Sigmoid colon (tissue), 7 donors: ENCODE data around the gene MOSPD3. TPM values are rescaled to one million over a fixed set of nuclear protein-coding genes. Genes with fewer than 3 reads are reported as not detected.

Experiments
- DNase-seq: peaks from one replicate; pipeline ENCODE4 v3.0.0-alpha.2; 2019
- H3K27ac ChIP-seq, 4 donors: fragments of 200-600 bp; sonication (generic); one replicate each; pipeline ENCODE4 v1.5.1; 2016 to 2019; ENCODE audit warnings: mild to moderate bottlenecking in 1 of 4
- H3K27me3 ChIP-seq, 3 donors: fragments of 200-600 bp; sonication (generic); one replicate each; pipeline ENCODE4 v1.5.1; 2019; ENCODE audit warnings: mild to moderate bottlenecking in 1 of 3
- H3K36me3 ChIP-seq, 4 donors: fragments of 200-600 bp; sonication (generic); one replicate each; pipeline ENCODE4 v1.5.1; 2016 to 2019
- H3K4me1 ChIP-seq, 4 donors: fragments of 200-600 bp; sonication (generic); one replicate each; pipeline ENCODE4 v1.5.1; 2017 to 2019
- H3K4me3 ChIP-seq, 4 donors: fragments of 200-600 bp; sonication (generic); one replicate each; pipeline ENCODE4 v1.5.1; 2017 to 2019; ENCODE audit warnings: mild to moderate bottlenecking in 2 of 4, moderate library complexity in 1 of 4
- H3K9me3 ChIP-seq, 4 donors: fragments of 200-600 bp in 3 of 4; sonication (generic) in 3 of 4; one replicate each; pipeline versions ENCODE4 v1.5.1 to v1.6.1; 2013 to 2019
- CTCF ChIP-seq, 4 experiments: fragments of 450-650 bp in 3 of 4; fragments of 200-600 bp in 1 of 4; IDR thresholded peaks; one replicate each; pipeline ENCODE4 v1.5.1; 2016 to 2019; ENCODE audit warnings: antibody characterized with exemption in 4 of 4, mild to moderate bottlenecking in 3 of 4, moderate library complexity in 2 of 4
- EP300 ChIP-seq, 4 donors: sonication (generic); formaldehyde crosslinking; IDR thresholded peaks; one replicate each; pipeline ENCODE4 v1.6.1; 2017; ENCODE audit warnings: antibody characterized with exemption in 4 of 4
- POLR2A ChIP-seq, 2 donors: fragments of 450-650 bp; IDR thresholded peaks; one replicate each; pipeline ENCODE4 v1.6.1; 2016; ENCODE audit warnings: antibody characterized with exemption in 2 of 2, mild to moderate bottlenecking in 2 of 2, moderate library complexity in 2 of 2
- POLR2AphosphoS5 ChIP-seq, 4 donors: sonication (generic); formaldehyde crosslinking; IDR thresholded peaks; one replicate each; pipeline ENCODE4 v1.6.1; 2017; ENCODE audit warnings: antibody characterized with exemption in 4 of 4
- WGBS, 2 donors: extraction: QIAGEN DNeasy Blood & Tissue Kit; methylation state at CpG; one replicate each; pipeline ENCODE4 v1.1.7; 2013; 5-methylcytosine and 5-hydroxymethylcytosine counted together
- intact Hi-C: fragments of 100-400 bp; cut with DNase I; formaldehyde crosslinking; loops from one replicate; pipeline ENCODE4 v1.15.1; 2023
- polyA plus RNA-seq, 3 donors: library from polyadenylated mRNA; stranded (reverse); fragments of 200-250 nt; gene quantifications; one replicate each; pipeline ENCODE4 v1.2.3, GENCODE V29; 2013
- total RNA-seq, 4 donors: library from RNA; depleted of rRNA; stranded (reverse); fragments of >200 nt; gene quantifications; one replicate each; pipeline ENCODE4 v1.1.0, GENCODE V29; 2016
- donor health status: healthy with polysubstance abuse.
- donor health status: Bipolar disorder and iron deficiency.
- donor health status: healthy.

The MOSPD3 gene
- total and polyA plus RNA-seq, 7 donors: 8.0 to 19.2 (median 16.4) TPM

GRCh38 chr7:100572949-100573675 is 39.2 kb upstream of the MOSPD3 start:
- TF ChIP-seq CTCF (IDR thresholded peaks at IDR 0.05) (no peak), POLR2AphosphoS5 (IDR thresholded peaks at IDR 0.05) (no peak), POLR2A (IDR thresholded peaks at IDR 0.05) (no peak)
- Histone ChIP-seq H3K9me3 (no peaks in the 10 kb centered on the region), H3K4me1 (peaks cover 2 to 14% (median 12%) of the 10 kb centered on the region in 4 donors), H3K36me3 (peaks cover 21 to 48% (median 39%) of the 10 kb centered on the region in 4 donors), H3K27ac (no peak overlapping the region), H3K27me3 (peaks cover 0 to 57% (median 2%) of the 10 kb centered on the region in 3 donors), H3K4me3 (no peak overlapping the region)
- 95% methylated on average over 30 of the region's 30 CpGs for WGBS, 2 donors
- intact Hi-C loops: no loop called here
- DNase-seq: no peak

GRCh38 chr7:100573691-100574361 is 38.5 kb upstream of the MOSPD3 start, which contains the start of gene SAP25:
TSS of gene SAP25 (minus strand) at chr7:100573900. CDS start at chr7:100573742, 158 bp downstream.
- peaks cover 25 to 55% (median 46%) of the 10 kb centered on the region in 4 donors for H3K36me3 ChIP-seq
- TF ChIP-seq POLR2A (IDR thresholded peaks at IDR 0.05): no peak
- no peak for TF ChIP-seq EP300 (IDR thresholded peaks at IDR 0.05)
- TF ChIP-seq CTCF (IDR thresholded peaks at IDR 0.05): no peak
- TF ChIP-seq POLR2AphosphoS5 (IDR thresholded peaks at IDR 0.05): no peak
- peaks cover 0 to 57% (median 2%) of the 10 kb centered on the region in 3 donors for H3K27me3 ChIP-seq
- intact Hi-C loops: no loop called here
- no peaks in the 10 kb centered on the region for H3K9me3 ChIP-seq
- H3K27ac ChIP-seq: no peak within 1 kb of the TSS
- peaks cover 2 to 14% (median 12%) of the 10 kb centered on the region in 4 donors for H3K4me1 ChIP-seq
- no peak for DNase-seq
- no peak within 1 kb of the TSS for H3K4me3 ChIP-seq
- WGBS, 2 donors: 95% methylated on average over 70 of the region's 70 CpGs

- peaks cover 0 to 53% (median 2%) of the 10 kb centered on the region in 3 donors for H3K27me3 ChIP-seq
- peaks cover 2 to 10% (median 10%) of the 10 kb centered on the region in 4 donors for H3K4me1 ChIP-seq
- WGBS, 2 donors: 92 to 95% methylated on average over 44 of the region's 44 CpGs
- H3K36me3 ChIP-seq: peaks cover 25 to 62% (median 51%) of the 10 kb centered on the region in 4 donors
- intact Hi-C loops: no loop called here
- no peak overlapping the region for H3K4me3 ChIP-seq
- TF ChIP-seq CTCF (IDR thresholded peaks at IDR 0.05) (no peak), EP300 (IDR thresholded peaks at IDR 0.05) (no peak), POLR2A (IDR thresholded peaks at IDR 0.05) (no peak), POLR2AphosphoS5 (IDR thresholded peaks at IDR 0.05) (no peak)
- DNase-seq: no peak
- no peaks in the 10 kb centered on the region for H3K9me3 ChIP-seq
- no peak overlapping the region for H3K27ac ChIP-seq
These were observed 37.8 kb upstream of the MOSPD3 start for GRCh38 chr7:100574362-100575205.

- H3K9me3 ChIP-seq: no peaks in the 10 kb centered on the region
- H3K4me3 ChIP-seq: no peak overlapping the region
- 72 to 86% methylated on average over 14 of the region's 14 CpGs for WGBS, 2 donors
- peaks cover 28 to 68% (median 56%) of the 10 kb centered on the region in 4 donors for H3K36me3 ChIP-seq
- DNase-seq: no peak
- TF ChIP-seq CTCF (IDR thresholded peaks at IDR 0.05): no peak
- TF ChIP-seq POLR2A (IDR thresholded peaks at IDR 0.05): no peak
- TF ChIP-seq EP300 (IDR thresholded peaks at IDR 0.05): no peak
- TF ChIP-seq POLR2AphosphoS5 (IDR thresholded peaks at IDR 0.05): no peak
- peaks cover 0 to 47% (median 0%) of the 10 kb centered on the region in 3 donors for H3K27me3 ChIP-seq
- no peak overlapping the region for H3K27ac ChIP-seq
- intact Hi-C loops: no loop called here
- peaks cover under 1 to 4% (median 4%) of the 10 kb centered on the region in 4 donors for H3K4me1 ChIP-seq
These were observed 37.1 kb upstream of the MOSPD3 start for GRCh38 chr7:100575206-100575631.
